Peyer's patch (tissue), 4 donors: Measurements from ENCODE around the gene ANKRD36C. TPM values are rescaled to one million over a fixed set of nuclear protein-coding genes. Genes with fewer than 3 reads are reported as not detected.
"Not testable (repeated sequence)": the region's sequence is repeated elsewhere in the genome, so short reads cannot be mapped to it uniquely, and the experiment has no call there.

Experiments
- DNase-seq, 3 donors: peaks; one replicate each; pipeline ENCODE4 v3.0.0-alpha.2; 2017 to 2019
- H3K27ac ChIP-seq, 4 donors: fragments of 200-600 bp; sonication (generic); one replicate each; pipeline ENCODE4 v1.5.1; 2016 to 2019
- H3K27me3 ChIP-seq, 2 donors: fragments of 200-600 bp; sonication (generic); one replicate each; pipeline ENCODE4 v1.5.1; 2019
- H3K36me3 ChIP-seq, 3 donors: fragments of 200-600 bp; sonication (generic); one replicate each; pipeline ENCODE4 v1.5.1; 2016 to 2019
- H3K4me1 ChIP-seq, 4 donors: fragments of 200-600 bp; sonication (generic); one replicate each; pipeline ENCODE4 v1.5.1; 2016 to 2019
- H3K4me3 ChIP-seq, 4 donors: fragments of 200-600 bp; sonication (generic); 1 replicate in 3 of 4; 2 replicates in 1 of 4; pipeline ENCODE4 v1.5.1; 2016 to 2019; ENCODE audit warnings: mild to moderate bottlenecking in 1 of 4
- H3K9me3 ChIP-seq, 4 donors: fragments of 200-600 bp; sonication (generic); one replicate each; pipeline ENCODE4 v1.5.1; 2016 to 2019; ENCODE audit warnings: mild to moderate bottlenecking in 1 of 4
- CTCF ChIP-seq, 6 experiments: fragments of 450-650 bp in 4 of 6; fragments of 200-600 bp in 2 of 6; sonication (generic) in 1 of 6; IDR thresholded peaks; one replicate each; pipeline ENCODE4 v1.5.1; 2017 to 2019; ENCODE audit warnings: antibody characterized with exemption in 6 of 6, mild to moderate bottlenecking in 3 of 6, moderate library complexity in 1 of 6
- POLR2A ChIP-seq, 2 donors: fragments of 450-650 bp; IDR thresholded peaks; one replicate each; pipeline ENCODE4 v1.5.1; 2017; ENCODE audit warnings: antibody characterized with exemption in 2 of 2, mild to moderate bottlenecking in 2 of 2, moderate library complexity in 2 of 2
- total RNA-seq, 4 donors: library from RNA; depleted of rRNA; stranded (reverse); fragments of >200 nt; gene quantifications; one replicate each; pipeline ENCODE4 v1.1.0, GENCODE V29; 2016

ANKRD36C gene
- total RNA-seq: 100 to 1,000 TPM in 1 of 4 donors, 10 to 100 TPM in 3; 28.2 to 148 (median 45.4) TPM

- peak within 1 kb of the TSS; percentile 84 to 89 (median 88) for H3K27ac ChIP-seq
- DNase-seq: peak; percentile 28 to 74 (median 68)
- not testable (repeated sequence) for H3K27me3 ChIP-seq, H3K4me1 ChIP-seq, H3K9me3 ChIP-seq, H3K36me3 ChIP-seq
- peak; percentile 70 to 82 for TF ChIP-seq POLR2A (IDR thresholded peaks at IDR 0.05)
- peak within 1 kb of the TSS; percentile 54 to 75 (median 62) for H3K4me3 ChIP-seq
Measured at GRCh38 chr2:95991351-95992094, at the start of gene ANKRD36C. ANKRD36C (minus strand) TSS chr2:95991824; CDS start chr2:95991708, 116 bp downstream.

- not testable (repeated sequence) for H3K4me3 ChIP-seq, DNase-seq, H3K9me3 ChIP-seq, H3K4me1 ChIP-seq, H3K36me3 ChIP-seq, H3K27ac ChIP-seq, H3K27me3 ChIP-seq
Measured at GRCh38 chr2:96035554-96035953, 43.9 kb upstream of the ANKRD36C start.

- DNase-seq, H3K27ac ChIP-seq, H3K27me3 ChIP-seq, H3K36me3 ChIP-seq, H3K4me1 ChIP-seq, H3K9me3 ChIP-seq, H3K4me3 ChIP-seq: not testable (repeated sequence)
Measured at GRCh38 chr2:96034792-96035191, 43.2 kb upstream of the ANKRD36C start, which contains the start of gene GPAT2. GPAT2 (minus strand) TSS chr2:96034916; CDS start chr2:96032359, 2,557 bp downstream.

GRCh38 chr2:96033997-96034396 lies 42.4 kb upstream of the ANKRD36C start:
- H3K36me3 ChIP-seq, H3K9me3 ChIP-seq, H3K4me1 ChIP-seq, H3K27me3 ChIP-seq, H3K4me3 ChIP-seq, H3K27ac ChIP-seq, DNase-seq: not testable (repeated sequence)

- H3K9me3 ChIP-seq, H3K36me3 ChIP-seq, H3K27ac ChIP-seq, DNase-seq, H3K4me1 ChIP-seq, H3K27me3 ChIP-seq, H3K4me3 ChIP-seq: not testable (repeated sequence)
Measured at GRCh38 chr2:96027725-96028325, 36.2 kb upstream of the ANKRD36C start.

- H3K27me3 ChIP-seq, H3K9me3 ChIP-seq, H3K36me3 ChIP-seq, DNase-seq, H3K4me3 ChIP-seq, H3K27ac ChIP-seq, H3K4me1 ChIP-seq: not testable (repeated sequence)
Measured at GRCh38 chr2:96025755-96026154, 34.1 kb upstream of the ANKRD36C start.

- Histone ChIP-seq H3K27ac (no peak overlapping the region), H3K36me3 (no peaks in the 10 kb centered on the region), H3K9me3 (no peaks in the 10 kb centered on the region), H3K27me3 (no peaks in the 10 kb centered on the region), H3K4me1 (no peaks in the 10 kb centered on the region), H3K4me3 (no peak overlapping the region)
- DNase-seq: no peak
- TF ChIP-seq CTCF (IDR thresholded peaks at IDR 0.05) (no peak), POLR2A (IDR thresholded peaks at IDR 0.05) (no peak)
Measured at GRCh38 chr2:96025194-96025492, 33.5 kb upstream of the ANKRD36C start.

- H3K4me1 ChIP-seq: no peaks in the 10 kb centered on the region
- H3K4me3 ChIP-seq: no peak overlapping the region
- no peaks in the 10 kb centered on the region for H3K27me3 ChIP-seq
- no peaks in the 10 kb centered on the region for H3K36me3 ChIP-seq
- no peaks in the 10 kb centered on the region for H3K9me3 ChIP-seq
- no peak for TF ChIP-seq POLR2A (IDR thresholded peaks at IDR 0.05)
- TF ChIP-seq CTCF (IDR thresholded peaks at IDR 0.05): no peak
- DNase-seq: no peak
- no peak overlapping the region for H3K27ac ChIP-seq
Measured at GRCh38 chr2:96024336-96025193, 32.9 kb upstream of the ANKRD36C start.

- not testable (repeated sequence) for H3K4me3 ChIP-seq, H3K27ac ChIP-seq, H3K9me3 ChIP-seq, H3K27me3 ChIP-seq, H3K4me1 ChIP-seq, DNase-seq, H3K36me3 ChIP-seq
Measured at GRCh38 chr2:96023701-96024100, 32.1 kb upstream of the ANKRD36C start.
